Progenitor cell of endocrine pancreas (in vitro differentiated cells): ENCODE results near the gene CA10. TPM values are rescaled to one million over a fixed set of nuclear protein-coding genes. Genes with fewer than 3 reads are reported as not detected.

Experiments used
- DNase-seq: peaks from one replicate; pipeline ENCODE4 v3.0.0; 2021; ENCODE audit warnings: low spot score; ENCODE audit not compliant: unreplicated experiment
- H3K27ac Mint-ChIP-seq: 2 replicates; pipeline ENCODE4 v1.8.0; 2021; ENCODE audit warnings: mild to moderate bottlenecking, moderate library complexity, mixed read lengths
- H3K27me3 Mint-ChIP-seq: 2 replicates; pipeline ENCODE4 v1.8.0; 2021; ENCODE audit warnings: mixed read lengths
- H3K36me3 Mint-ChIP-seq: 2 replicates; pipeline ENCODE4 v1.8.0; 2022; ENCODE audit warnings: mixed read lengths; ENCODE audit not compliant: insufficient read depth
- H3K4me1 Mint-ChIP-seq: 2 replicates; pipeline ENCODE4 v1.8.0; 2021; ENCODE audit warnings: low read depth, mixed read lengths
- H3K4me3 Mint-ChIP-seq: 2 replicates; pipeline ENCODE4 v1.8.0; 2021; ENCODE audit warnings: low read depth, mild to moderate bottlenecking, moderate library complexity, mixed read lengths
- H3K9me3 Mint-ChIP-seq: 2 replicates; pipeline ENCODE4 v1.8.0; 2021; ENCODE audit warnings: low read depth, mixed read lengths
- total RNA-seq: library from RNA; stranded (reverse); gene quantifications from 2 replicates; pipeline ENCODE4 v1.2.1, GENCODE V29; 2021
- TF ChIP-seq, protein P1 (sequence below): fragments of 200-600 bp; sonication (generic); IDR thresholded peaks from one replicate; pipeline ENCODE4 v1.5.0; 2021; ENCODE audit warnings: antibody characterized with exemption, mild to moderate bottlenecking; ENCODE audit not compliant: unreplicated experiment

The CA10 gene
- total RNA-seq, 1 donor from 2014 or later = 0.53 TPM

DNA sequence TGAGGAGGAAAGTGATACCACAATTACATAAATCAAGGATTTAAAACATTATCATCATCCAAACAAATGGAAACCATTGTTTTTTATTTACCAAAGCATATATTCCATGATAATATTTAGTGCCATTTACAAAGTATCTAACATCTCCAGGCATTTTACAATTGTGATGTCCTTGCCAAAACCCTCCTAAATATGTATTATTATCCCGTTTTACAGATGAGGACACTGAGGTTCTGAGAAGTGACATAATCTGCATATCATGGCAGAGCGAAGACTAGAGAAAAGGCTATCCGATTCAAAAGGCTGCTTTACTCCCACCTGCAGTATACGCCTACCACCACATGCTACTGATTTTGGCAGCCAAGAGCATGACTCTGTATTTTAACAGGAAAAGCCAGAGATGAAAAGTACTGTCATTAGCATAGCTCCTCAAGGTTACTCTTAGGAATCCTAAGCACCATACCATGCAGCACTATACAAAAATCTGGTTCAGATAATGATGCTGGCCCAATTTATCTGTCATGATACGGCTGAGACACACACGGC is 301.4 kb downstream of the CA10 start:
- H3K4me3 Mint-ChIP-seq = no peak overlapping the region
- TF ChIP-seq, protein P1, sequence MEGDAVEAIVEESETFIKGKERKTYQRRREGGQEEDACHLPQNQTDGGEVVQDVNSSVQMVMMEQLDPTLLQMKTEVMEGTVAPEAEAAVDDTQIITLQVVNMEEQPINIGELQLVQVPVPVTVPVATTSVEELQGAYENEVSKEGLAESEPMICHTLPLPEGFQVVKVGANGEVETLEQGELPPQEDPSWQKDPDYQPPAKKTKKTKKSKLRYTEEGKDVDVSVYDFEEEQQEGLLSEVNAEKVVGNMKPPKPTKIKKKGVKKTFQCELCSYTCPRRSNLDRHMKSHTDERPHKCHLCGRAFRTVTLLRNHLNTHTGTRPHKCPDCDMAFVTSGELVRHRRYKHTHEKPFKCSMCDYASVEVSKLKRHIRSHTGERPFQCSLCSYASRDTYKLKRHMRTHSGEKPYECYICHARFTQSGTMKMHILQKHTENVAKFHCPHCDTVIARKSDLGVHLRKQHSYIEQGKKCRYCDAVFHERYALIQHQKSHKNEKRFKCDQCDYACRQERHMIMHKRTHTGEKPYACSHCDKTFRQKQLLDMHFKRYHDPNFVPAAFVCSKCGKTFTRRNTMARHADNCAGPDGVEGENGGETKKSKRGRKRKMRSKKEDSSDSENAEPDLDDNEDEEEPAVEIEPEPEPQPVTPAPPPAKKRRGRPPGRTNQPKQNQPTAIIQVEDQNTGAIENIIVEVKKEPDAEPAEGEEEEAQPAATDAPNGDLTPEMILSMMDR = peak; percentile 27
- no peak for DNase-seq
- peaks cover 40% of the 10 kb centered on the region for H3K4me1 Mint-ChIP-seq
- H3K27me3 Mint-ChIP-seq = no peaks in the 10 kb centered on the region
- H3K36me3 Mint-ChIP-seq = no peaks in the 10 kb centered on the region
- H3K9me3 Mint-ChIP-seq = no peaks in the 10 kb centered on the region
- H3K27ac Mint-ChIP-seq = no peak overlapping the region

DNA sequence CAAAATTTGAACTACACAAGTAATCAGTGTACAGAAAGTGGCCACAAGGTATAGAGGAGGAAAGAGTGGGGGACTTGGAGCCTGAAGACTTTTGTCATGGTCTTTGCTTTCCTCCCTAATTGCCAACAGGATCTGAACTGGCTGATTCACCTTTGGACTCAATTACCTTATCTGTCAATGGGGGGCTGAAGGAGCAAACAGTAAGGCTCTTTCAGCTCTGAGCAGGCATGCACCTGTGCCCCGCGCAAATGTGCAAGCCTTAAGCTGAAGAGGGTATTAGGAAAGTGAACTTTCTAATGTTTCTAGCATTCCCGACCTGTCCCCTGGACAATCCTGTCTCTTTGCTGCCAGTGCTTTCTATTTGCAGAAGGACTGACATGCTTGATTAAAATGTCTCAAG is 302.7 kb downstream of the CA10 start:
- peak overlapping the region; percentile 13 for H3K4me3 Mint-ChIP-seq
- H3K9me3 Mint-ChIP-seq = no peaks in the 10 kb centered on the region
- H3K36me3 Mint-ChIP-seq = no peaks in the 10 kb centered on the region
- TF ChIP-seq, protein P1 = no peak
- peak overlapping the region; percentile 39 for H3K27ac Mint-ChIP-seq
- no peaks in the 10 kb centered on the region for H3K27me3 Mint-ChIP-seq
- peaks cover 43% of the 10 kb centered on the region for H3K4me1 Mint-ChIP-seq
- DNase-seq = no peak

DNA sequence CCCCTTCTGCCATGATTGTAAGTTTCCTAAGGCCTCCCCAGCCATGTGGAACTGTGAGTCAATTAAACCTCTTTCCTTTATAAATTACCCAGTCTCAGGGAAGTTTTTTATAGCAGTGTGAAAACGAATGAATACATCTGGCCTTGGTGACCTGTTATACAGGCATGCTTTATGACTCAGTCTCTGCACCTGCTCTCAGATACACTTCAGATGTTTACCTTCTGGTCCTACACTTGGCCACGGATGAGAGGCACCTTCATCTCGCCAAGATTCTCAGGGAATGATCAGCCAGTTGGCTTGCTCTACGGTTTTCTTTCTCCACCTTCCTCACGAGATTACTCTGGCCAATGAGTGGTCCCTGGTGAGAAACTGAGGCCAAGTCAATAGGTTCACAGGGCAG is 304.7 kb downstream of the CA10 start:
- no peaks in the 10 kb centered on the region for H3K36me3 Mint-ChIP-seq
- TF ChIP-seq, protein P1 = no peak
- H3K27ac Mint-ChIP-seq = peak overlapping the region; percentile 78
- no peaks in the 10 kb centered on the region for H3K27me3 Mint-ChIP-seq
- no peaks in the 10 kb centered on the region for H3K9me3 Mint-ChIP-seq
- H3K4me1 Mint-ChIP-seq = peaks cover 43% of the 10 kb centered on the region
- no peak for DNase-seq
- H3K4me3 Mint-ChIP-seq = no peak overlapping the region

DNA sequence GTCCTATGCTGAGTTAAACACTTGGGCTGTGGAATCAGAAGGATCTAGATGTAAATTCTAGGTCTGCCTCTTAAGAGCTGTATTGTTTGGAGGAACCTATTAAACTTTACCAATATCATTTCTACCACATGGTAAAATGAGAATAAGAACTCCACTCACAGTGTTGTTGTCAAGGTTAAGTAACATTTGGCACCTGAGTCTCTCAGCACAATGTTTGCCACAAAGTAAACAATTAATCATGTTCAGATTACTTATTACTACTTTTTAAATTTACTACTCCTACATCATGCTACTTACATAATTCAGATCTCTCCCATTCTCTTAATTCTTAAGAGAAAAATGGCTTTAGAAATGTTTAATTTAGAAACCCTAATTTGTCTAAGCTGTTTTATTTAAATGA is 305.9 kb downstream of the CA10 start:
- H3K4me3 Mint-ChIP-seq = no peak overlapping the region
- H3K9me3 Mint-ChIP-seq = no peaks in the 10 kb centered on the region
- peaks cover 43% of the 10 kb centered on the region for H3K4me1 Mint-ChIP-seq
- no peaks in the 10 kb centered on the region for H3K36me3 Mint-ChIP-seq
- DNase-seq = no peak
- H3K27me3 Mint-ChIP-seq = no peaks in the 10 kb centered on the region
- TF ChIP-seq, protein P1 = no peak
- no peak overlapping the region for H3K27ac Mint-ChIP-seq

DNA sequence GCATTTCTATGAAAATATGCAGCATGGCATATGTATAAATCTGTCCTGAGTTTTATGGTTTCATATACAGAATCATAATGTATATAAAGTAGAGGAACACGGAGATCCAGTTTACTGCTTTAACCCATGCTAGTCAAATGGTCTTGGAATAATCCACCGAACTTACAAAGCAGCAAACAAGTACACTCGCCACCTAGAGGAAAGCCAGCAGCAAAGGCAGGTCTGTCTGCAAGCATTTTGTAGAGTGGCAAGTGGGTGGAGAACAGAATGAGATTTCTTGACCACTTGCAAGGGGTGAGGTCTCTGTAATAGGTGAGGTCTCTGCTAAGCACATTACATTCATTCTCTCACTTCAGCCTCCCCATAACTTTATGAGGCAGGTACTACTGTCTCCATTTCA is 308.3 kb downstream of the CA10 start:
- peaks cover 20% of the 10 kb centered on the region for H3K4me1 Mint-ChIP-seq
- no peaks in the 10 kb centered on the region for H3K9me3 Mint-ChIP-seq
- H3K4me3 Mint-ChIP-seq = no peak overlapping the region
- no peak for DNase-seq
- H3K27me3 Mint-ChIP-seq = peaks cover 4% of the 10 kb centered on the region
- TF ChIP-seq, protein P1 = peak; percentile 15
- no peak overlapping the region for H3K27ac Mint-ChIP-seq
- H3K36me3 Mint-ChIP-seq = no peaks in the 10 kb centered on the region
